ENCODE results near the gene TMC6.

- TF ChIP-seq CTCF (IDR thresholded peaks at IDR 0.05) (no peak), POLR2A (IDR thresholded peaks at IDR 0.05) (no peak), POLR2AphosphoS5 (IDR thresholded peaks at IDR 0.05; ENCODE audit: insufficient read depth in 1 of 2, low read depth in 1 of 2) (peak in 1 of 2 donors; percentile 47)
These were observed 15.7 kb upstream of the TMC6 start for GRCh38 chr17:78144147-78144719.

Data from vagina (tissue), 2 donors.